Stomach (tissue), 4 donors: ENCODE results near the gene CLIC2.
"Not testable (repeated sequence)": the region's sequence is repeated elsewhere in the genome, so short reads cannot be mapped to it uniquely, and the experiment has no call there.

ENCODE experiments used
- EP300 ChIP-seq: sonication (generic); formaldehyde crosslinking; IDR thresholded peaks from one replicate; pipeline ENCODE4 v1.6.1; 2017; ENCODE audit warnings: antibody characterized with exemption
- POLR2A ChIP-seq, 4 donors: fragments of 450-650 bp; IDR thresholded peaks; one replicate each; pipeline ENCODE4 v1.6.1; 2016; ENCODE audit warnings: antibody characterized with exemption in 4 of 4, control low read depth in 2 of 4, mild to moderate bottlenecking in 1 of 4, moderate library complexity in 1 of 4
- POLR2AphosphoS5 ChIP-seq, 3 donors: sonication (generic); formaldehyde crosslinking; IDR thresholded peaks; one replicate each; pipeline ENCODE4 v1.6.1; 2016; ENCODE audit warnings: antibody characterized with exemption in 3 of 3
- TF ChIP-seq, protein P1 (sequence below), 7 experiments: fragments of 450-650 bp in 4 of 7; fragments of 200-600 bp in 3 of 7; sonication (generic) in 3 of 7; IDR thresholded peaks; one replicate each; pipeline ENCODE4 v1.5.1; 2016 to 2019; ENCODE audit warnings: antibody characterized with exemption in 7 of 7, control low read depth in 2 of 7, mild to moderate bottlenecking in 1 of 7

DNA sequence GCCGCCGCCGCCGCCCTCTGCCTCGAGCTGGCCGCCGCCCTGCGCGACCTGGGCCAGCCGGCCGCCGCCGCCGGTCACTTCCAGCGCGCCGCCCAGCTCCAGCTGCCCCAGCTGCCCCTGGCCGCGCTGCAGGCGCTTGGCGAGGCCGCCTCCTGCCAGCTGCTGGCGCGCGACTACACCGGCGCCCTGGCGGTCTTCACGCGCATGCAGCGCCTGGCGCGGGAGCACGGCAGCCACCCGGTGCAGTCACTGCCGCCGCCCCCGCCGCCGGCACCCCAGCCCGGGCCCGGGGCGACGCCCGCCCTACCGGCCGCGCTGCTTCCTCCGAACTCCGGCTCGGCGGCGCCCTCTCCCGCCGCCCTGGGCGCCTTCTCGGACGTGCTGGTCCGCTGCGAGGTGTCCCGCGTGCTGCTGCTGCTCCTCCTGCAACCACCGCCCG lies 48.1 kb upstream of the CLIC2 start:
- TF ChIP-seq, protein P1, sequence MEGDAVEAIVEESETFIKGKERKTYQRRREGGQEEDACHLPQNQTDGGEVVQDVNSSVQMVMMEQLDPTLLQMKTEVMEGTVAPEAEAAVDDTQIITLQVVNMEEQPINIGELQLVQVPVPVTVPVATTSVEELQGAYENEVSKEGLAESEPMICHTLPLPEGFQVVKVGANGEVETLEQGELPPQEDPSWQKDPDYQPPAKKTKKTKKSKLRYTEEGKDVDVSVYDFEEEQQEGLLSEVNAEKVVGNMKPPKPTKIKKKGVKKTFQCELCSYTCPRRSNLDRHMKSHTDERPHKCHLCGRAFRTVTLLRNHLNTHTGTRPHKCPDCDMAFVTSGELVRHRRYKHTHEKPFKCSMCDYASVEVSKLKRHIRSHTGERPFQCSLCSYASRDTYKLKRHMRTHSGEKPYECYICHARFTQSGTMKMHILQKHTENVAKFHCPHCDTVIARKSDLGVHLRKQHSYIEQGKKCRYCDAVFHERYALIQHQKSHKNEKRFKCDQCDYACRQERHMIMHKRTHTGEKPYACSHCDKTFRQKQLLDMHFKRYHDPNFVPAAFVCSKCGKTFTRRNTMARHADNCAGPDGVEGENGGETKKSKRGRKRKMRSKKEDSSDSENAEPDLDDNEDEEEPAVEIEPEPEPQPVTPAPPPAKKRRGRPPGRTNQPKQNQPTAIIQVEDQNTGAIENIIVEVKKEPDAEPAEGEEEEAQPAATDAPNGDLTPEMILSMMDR (IDR thresholded peaks at IDR 0.05) = not testable (repeated sequence)
- not testable (repeated sequence) for TF ChIP-seq POLR2AphosphoS5 (IDR thresholded peaks at IDR 0.05); POLR2A (IDR thresholded peaks at IDR 0.05); EP300
